SK-N-SH treated with all-trans-retinoic acid at 6 μM for 48 hours (cell line): ENCODE results near the gene CLK3.

Source experiments
- ARNTL ChIP-seq: fragments of 450-650 bp; formaldehyde crosslinking; IDR thresholded peaks from 2 replicates; pipeline ENCODE4 v1.5.0; 2020; ENCODE audit warnings: low read depth, mild to moderate bottlenecking, moderate library complexity, borderline replicate concordance
- CSDC2 ChIP-seq: fragments of 250-450 bp; sonication (Bioruptor Pico); IDR thresholded peaks from 2 replicates; pipeline ENCODE4 v1.5.0; 2020; ENCODE audit warnings: mild to moderate bottlenecking, moderate library complexity
- ESRRG ChIP-seq: fragments of 250-450 bp; sonication (Bioruptor Pico); IDR thresholded peaks from 2 replicates; pipeline ENCODE4 v1.6.1; 2021; ENCODE audit warnings: mild to moderate bottlenecking
- ISL1 ChIP-seq: fragments of 250-450 bp; sonication (Bioruptor Pico); IDR thresholded peaks from 2 replicates; pipeline ENCODE4 v2.1.2; 2022; ENCODE audit warnings: mild to moderate bottlenecking, moderate library complexity
- POU6F1 ChIP-seq: fragments of 250-450 bp; sonication (Bioruptor Pico); IDR thresholded peaks from 2 replicates; pipeline ENCODE4 v1.8.0; 2021; ENCODE audit warnings: low read depth, mild to moderate bottlenecking, moderate library complexity, borderline replicate concordance
- PPARA ChIP-seq: fragments of 250-450 bp; sonication (Bioruptor Pico); IDR thresholded peaks from 2 replicates; pipeline ENCODE4 v1.5.0; 2020; ENCODE audit warnings: mild to moderate bottlenecking, borderline replicate concordance
- SNAI2 ChIP-seq: fragments of 250-450 bp; sonication (Bioruptor Pico); IDR thresholded peaks from 2 replicates; pipeline ENCODE4 v1.5.0; 2020; ENCODE audit warnings: mild to moderate bottlenecking, moderate library complexity
- TOX ChIP-seq: fragments of 250-450 bp; sonication (Bioruptor Pico); IDR thresholded peaks from 2 replicates; pipeline ENCODE4 v1.8.0; 2021; ENCODE audit warnings: mild to moderate bottlenecking, moderate library complexity, borderline replicate concordance
- ZFP3 ChIP-seq: fragments of 250-450 bp; sonication (Bioruptor Pico); IDR thresholded peaks from 2 replicates; pipeline ENCODE4 v1.5.0; 2020; ENCODE audit warnings: mild to moderate bottlenecking, moderate library complexity
- ZFP30 ChIP-seq: fragments of 450-650 bp; formaldehyde crosslinking; IDR thresholded peaks from 2 replicates; pipeline ENCODE4 v1.5.0; 2022; ENCODE audit warnings: mild to moderate bottlenecking, moderate library complexity
- ZNF70 ChIP-seq: fragments of 450-650 bp; formaldehyde crosslinking; IDR thresholded peaks from 2 replicates; pipeline ENCODE4 v1.5.0; 2020; ENCODE audit warnings: mild to moderate bottlenecking, moderate library complexity
- ZNF8 ChIP-seq: fragments of 450-650 bp; formaldehyde crosslinking; IDR thresholded peaks from 2 replicates; pipeline ENCODE4 v1.5.0; 2020; ENCODE audit warnings: mild to moderate bottlenecking, moderate library complexity

- TF ChIP-seq PPARA = no peak
- no peak for TF ChIP-seq ARNTL (CRISPR knock-in tag)
- TF ChIP-seq ISL1 (CRISPR knock-in tag) = no peak
- TF ChIP-seq ESRRG (CRISPR knock-in tag) = no peak
- TF ChIP-seq ZFP3 = no peak
- TF ChIP-seq ZNF70 (CRISPR knock-in tag) = no peak
- TF ChIP-seq ZFP30 (CRISPR knock-in tag) = no peak
- TF ChIP-seq ZNF8 (CRISPR knock-in tag) = no peak
- no peak for TF ChIP-seq TOX (CRISPR knock-in tag)
- no peak for TF ChIP-seq SNAI2 (CRISPR knock-in tag)
- TF ChIP-seq POU6F1 (CRISPR knock-in tag) = no peak
- no peak for TF ChIP-seq CSDC2 (CRISPR knock-in tag)
Observed at GRCh38 chr15:74662064-74662860, 46.6 kb downstream of the CLK3 start.
